Glomerular endothelial cell (primary cell): Measurements from ENCODE around the gene STN1. TPM values are rescaled to one million over a fixed set of nuclear protein-coding genes. Genes with fewer than 3 reads are reported as not detected.

Experiments used
- DNase-seq: peaks from one replicate; pipeline ENCODE4 v3.0.0-alpha.2; 2011; ENCODE audit warnings: low read depth, low spot score; ENCODE audit errors: extremely low read depth
- total RNA-seq: library from RNA; depleted of rRNA; stranded (reverse); fragments of >200 nt; gene quantifications from 2 replicates; pipeline ENCODE4 v1.2.3, GENCODE V29; 2015

Gene STN1
- total RNA-seq, 1 donor from 2014 or later: 25.4 TPM

- no peak for DNase-seq
Observed at GRCh38 chr10:103870516-103870915, 47.5 kb downstream of the STN1 start.

DNA sequence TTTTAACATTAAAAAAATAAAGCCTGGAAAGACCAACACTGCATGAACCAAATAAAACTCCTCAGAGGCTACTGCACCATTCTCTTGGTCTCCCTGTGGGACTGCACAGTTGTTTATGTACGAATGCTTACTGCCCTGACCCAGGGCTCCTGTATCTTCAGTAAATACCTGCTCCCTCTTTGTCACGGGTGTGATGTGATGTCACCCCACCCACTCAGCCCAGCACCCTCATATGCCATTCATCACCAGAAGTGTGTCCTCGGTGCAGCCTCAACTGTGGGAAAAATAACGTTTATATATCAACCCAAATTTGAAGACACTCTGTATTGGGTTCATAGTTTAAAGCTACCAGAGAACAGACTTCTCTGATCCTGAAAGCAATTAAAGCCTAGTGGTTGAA is 48.6 kb downstream of the STN1 start:
- DNase-seq: no peak

- DNase-seq: no peak
Observed at GRCh38 chr10:103868200-103868599, 49.8 kb downstream of the STN1 start.

- DNase-seq: no peak
Observed at GRCh38 chr10:103861505-103861904, 56.5 kb downstream of the STN1 start.

- DNase-seq: no peak
Observed at GRCh38 chr10:103859161-103860086, 58.6 kb downstream of the STN1 start.

GRCh38 chr10:103858360-103858759 is 59.6 kb downstream of the STN1 start:
- DNase-seq: no peak

DNA sequence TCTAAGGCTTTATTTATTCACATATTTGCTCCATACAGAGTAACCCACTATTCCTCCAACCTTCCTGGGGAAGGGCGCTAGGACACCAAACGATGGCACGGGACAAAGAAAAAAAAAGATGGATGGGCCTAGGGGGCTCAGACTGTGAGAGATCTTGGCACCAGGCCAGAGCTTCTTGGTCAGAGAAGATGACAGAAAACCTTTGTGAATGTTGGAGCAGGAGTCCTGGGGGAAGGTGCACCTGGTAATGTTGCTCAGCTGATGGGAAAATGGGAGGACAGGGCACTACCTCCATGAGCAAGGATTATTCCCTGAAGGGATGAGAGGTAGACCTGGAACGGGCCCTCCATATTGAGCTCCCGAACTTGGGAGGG is 61.2 kb downstream of the STN1 start:
- no peak for DNase-seq

DNA sequence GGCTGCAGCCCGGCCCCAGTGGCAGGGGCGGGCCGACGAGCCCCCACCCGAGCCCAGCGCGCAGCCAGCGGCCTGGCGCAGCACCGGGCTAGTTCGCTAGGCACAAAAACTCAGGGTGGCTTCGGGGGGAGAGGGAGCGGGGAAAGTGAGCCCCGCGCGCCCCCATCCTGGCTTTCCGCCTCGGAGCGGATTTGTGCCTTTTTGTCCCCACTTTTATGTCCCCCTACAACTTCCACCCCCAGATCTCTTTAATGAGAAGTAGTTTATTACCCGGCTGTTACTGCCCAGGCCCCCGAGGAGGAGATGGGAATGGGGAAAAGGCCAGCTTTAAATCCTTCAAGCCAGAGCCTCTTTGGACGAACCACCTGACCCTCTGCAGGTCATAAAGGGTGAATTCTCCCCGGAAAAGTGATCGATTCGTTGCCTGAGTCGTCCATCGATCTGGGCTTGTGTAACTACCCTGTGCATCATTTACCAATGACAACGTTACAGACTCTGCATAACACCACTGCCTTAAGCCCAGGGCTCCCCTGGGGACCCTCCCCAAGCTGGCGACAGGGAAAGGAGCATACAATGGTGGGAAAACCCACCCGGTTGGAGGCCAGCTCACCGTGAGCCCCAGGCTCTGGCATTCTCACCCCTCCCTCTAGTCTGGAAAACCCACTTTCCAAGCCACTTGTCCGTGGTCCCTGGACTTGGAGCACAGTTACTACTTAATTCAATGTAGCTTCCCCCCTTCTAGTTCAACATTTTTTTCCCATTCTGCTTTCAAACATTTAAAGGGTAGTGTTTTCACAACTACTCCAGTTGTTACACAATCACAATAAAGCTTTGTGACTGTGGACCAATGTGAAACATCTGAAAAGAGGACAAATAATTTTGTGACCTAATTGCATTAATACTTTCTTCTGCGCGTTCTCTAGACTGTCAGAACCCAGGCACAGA is 61.9 kb downstream of the STN1 start:
- DNase-seq: no peak

GRCh38 chr10:103855424-103855823 is 62.6 kb downstream of the STN1 start, which contains the start of gene SH3PXD2A:
Gene SH3PXD2A, minus strand, starts transcription at chr10:103855576. Its CDS starts 310 bp downstream, at chr10:103855266.
- no peak for DNase-seq

- no peak for DNase-seq
Observed at GRCh38 chr10:103854686-103855391, 63.1 kb downstream of the STN1 start.

GRCh38 chr10:103854265-103854685 is 63.7 kb downstream of the STN1 start:
- no peak for DNase-seq

DNA sequence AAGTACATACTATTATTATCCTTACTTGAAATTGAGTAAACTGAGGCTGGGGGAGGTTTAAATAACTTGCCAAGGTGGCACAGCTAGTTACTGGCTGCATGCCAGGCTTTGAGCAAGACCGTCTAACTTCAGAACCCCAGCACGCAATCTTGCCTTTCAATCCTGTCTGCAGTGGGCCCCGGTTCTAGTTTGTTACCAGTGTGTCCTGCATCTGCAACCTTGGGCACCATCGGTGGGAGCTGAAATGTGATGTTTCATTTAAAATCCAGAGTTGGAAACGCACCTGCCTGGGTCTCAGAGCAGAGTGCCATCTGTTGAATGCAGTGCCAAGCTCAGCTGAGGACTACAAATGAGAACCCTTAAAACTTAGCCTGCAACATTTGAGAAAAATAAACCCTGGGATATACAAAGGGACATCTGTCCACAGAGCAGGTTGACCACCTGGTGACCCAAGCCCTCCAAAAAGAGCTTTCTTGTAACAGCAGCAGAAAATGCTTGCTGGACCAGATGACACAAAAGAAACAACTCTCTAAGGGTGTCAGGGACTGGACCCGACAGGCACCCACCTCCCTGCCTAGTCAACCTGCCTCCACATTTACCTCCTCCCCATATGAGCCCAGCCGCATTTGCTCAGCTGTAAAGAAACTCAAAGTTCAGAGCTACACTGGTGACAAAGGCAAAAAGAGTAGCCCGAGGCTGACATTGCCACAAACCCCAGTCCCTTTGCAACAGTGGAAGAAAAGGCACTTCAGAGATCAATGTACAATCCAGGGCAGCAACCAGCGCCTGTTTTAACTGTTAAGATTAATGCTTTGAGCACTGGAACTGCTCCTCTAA is 64.3 kb downstream of the STN1 start:
- DNase-seq: no peak

- no peak for DNase-seq
Observed at GRCh38 chr10:103852856-103853255, 65.1 kb downstream of the STN1 start.

GRCh38 chr10:103852189-103852711 is 65.7 kb downstream of the STN1 start:
- no peak for DNase-seq

DNA sequence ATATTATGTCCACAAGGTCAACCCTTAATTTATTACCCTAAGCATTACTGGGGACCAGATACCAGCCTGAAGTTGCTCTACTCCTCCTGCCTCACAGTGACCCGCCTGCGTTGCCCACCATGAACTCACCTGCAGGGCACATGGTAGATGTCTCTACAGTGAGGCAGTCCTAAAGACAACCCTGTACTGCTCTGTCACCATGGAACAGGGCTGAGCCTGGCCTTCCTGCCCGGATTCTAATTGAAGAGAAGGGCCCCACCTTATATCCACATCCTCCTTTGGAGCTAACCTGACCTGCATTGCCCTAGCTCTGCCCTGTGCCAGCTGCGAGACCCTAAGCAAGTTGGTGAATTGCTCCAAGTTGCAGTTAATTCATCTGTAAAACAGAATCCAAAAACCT is 66.7 kb downstream of the STN1 start:
- no peak for DNase-seq

- no peak for DNase-seq
Observed at GRCh38 chr10:103850572-103850895, 67.5 kb downstream of the STN1 start.

DNA sequence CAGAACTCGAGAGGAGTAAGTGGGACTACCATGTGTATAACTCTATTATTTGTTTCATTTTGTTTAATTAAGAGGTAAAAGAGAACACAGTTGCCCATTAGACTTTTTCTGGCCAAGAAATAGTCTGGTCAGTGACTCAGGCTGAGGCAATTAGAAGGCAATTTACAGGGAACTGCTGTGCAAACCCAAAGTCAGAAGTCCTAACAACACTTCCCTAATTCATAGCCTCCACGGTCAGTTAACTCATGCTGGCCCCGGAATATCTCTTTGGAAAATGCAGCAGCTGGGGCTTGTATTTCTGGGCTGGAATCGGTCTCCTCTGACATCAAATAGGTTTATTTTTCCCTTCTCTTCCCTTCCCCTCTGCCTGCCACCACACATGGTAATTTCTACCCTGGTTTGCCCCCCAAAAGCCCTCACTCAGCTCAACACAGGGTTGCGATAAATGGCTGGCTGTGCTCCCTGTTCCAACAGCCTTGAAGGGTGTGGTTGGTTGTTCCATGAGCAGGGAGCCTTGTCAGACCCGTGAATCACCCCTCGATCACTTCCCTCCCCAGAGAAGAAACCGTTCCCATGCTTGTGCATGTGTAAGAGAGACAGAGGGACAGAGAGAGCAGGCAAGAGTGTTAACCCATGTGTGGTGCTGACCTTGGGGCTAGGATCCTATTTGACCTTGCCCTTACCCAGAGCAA is 68.0 kb downstream of the STN1 start:
- peak; percentile 52 for DNase-seq

DNA sequence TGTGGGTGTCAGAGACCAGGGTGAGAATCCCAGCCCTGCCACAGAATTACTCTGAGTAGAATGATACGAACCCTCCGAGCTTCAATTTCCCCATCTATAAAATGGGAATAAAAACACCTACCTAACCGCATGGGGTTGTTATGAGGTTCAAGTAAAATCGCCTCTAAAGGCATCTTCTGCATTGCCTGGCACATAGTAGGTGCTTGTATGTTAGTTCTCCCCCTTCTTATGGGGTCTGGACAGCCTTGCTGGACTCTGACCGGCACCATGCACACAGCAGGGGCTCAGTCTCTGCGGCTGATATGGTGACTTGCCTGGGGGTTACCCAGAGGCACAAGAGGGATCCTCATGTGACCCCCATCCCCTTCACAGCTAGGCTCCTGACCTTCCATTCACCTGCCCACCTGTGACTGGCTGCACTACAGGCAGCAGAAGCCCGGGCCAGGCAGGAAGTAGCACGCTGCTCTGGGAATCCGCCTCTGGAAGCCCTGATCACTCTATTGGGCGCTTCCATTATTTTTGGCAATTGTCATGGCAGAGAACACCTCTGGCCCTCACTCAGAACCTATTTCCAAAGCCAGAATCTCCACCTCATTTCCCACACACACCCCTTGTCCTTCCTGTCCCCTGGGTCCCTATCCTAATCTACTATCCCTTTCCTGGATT is 68.6 kb downstream of the STN1 start:
- no peak for DNase-seq
